WTC11 (cell line): ENCODE measurements around the gene STX2. TPM values are rescaled to one million over a fixed set of nuclear protein-coding genes. Genes with fewer than 3 reads are reported as not detected.

ENCODE experiments used
- ATAC-seq: fragments of 200-7000 bp; cut with Tn5 transposase; 2 replicates; pipeline ENCODE4 v1.10.0; 2021; ENCODE audit warnings: mild to moderate bottlenecking, moderate library complexity
- CTCF ChIA-PET: fragments of 300-600 bp; sonication (Branson Sonifier 250); formaldehyde crosslinking; loops from one replicate; lab custom pipeline; 2021; ENCODE audit warnings: antibody characterized with exemption; lab: Charles Lee
- POLR2A ChIA-PET: fragments of 350-600 bp; sonication (Branson Sonifier 250); formaldehyde crosslinking; loops from one replicate; lab custom pipeline; 2021; ENCODE audit warnings: antibody characterized with exemption; lab: Charles Lee
- DNase-seq: peaks from one replicate; pipeline ENCODE4 v3.0.0; 2021; ENCODE audit warnings: low spot score
- H3K27ac Mint-ChIP-seq: 2 replicates; pipeline ENCODE4 v1.8.0; 2021; ENCODE audit warnings: mixed read lengths
- H3K27me3 Mint-ChIP-seq: 2 replicates; pipeline ENCODE4 v1.8.0; 2021; ENCODE audit warnings: low read depth, mild to moderate bottlenecking, moderate library complexity, mixed read lengths
- H3K36me3 Mint-ChIP-seq: 2 replicates; pipeline ENCODE4 v1.8.0; 2021; ENCODE audit warnings: mixed read lengths
- H3K4me1 Mint-ChIP-seq: 2 replicates; pipeline ENCODE4 v1.8.0; 2022; ENCODE audit warnings: mixed read lengths
- H3K4me3 Mint-ChIP-seq: 2 replicates; pipeline ENCODE4 v1.8.0; 2021; ENCODE audit warnings: mild to moderate bottlenecking, moderate library complexity, mixed read lengths
- H3K9me3 Mint-ChIP-seq: 2 replicates; pipeline ENCODE4 v1.8.0; 2021; ENCODE audit warnings: mixed read lengths
- ARID4B ChIP-seq: sonication (generic); formaldehyde crosslinking; IDR thresholded peaks from 2 replicates; pipeline ENCODE4 v1.8.0; 2023; ENCODE audit warnings: missing genetic modification reagents, mild to moderate bottlenecking, borderline replicate concordance
- CREB1 ChIP-seq: sonication (generic); formaldehyde crosslinking; IDR thresholded peaks from 2 replicates; pipeline ENCODE4 v1.8.0; 2023; ENCODE audit warnings: mild to moderate bottlenecking, missing genetic modification reagents
- CREM ChIP-seq: sonication (generic); formaldehyde crosslinking; IDR thresholded peaks from 2 replicates; pipeline ENCODE4 v1.8.1; 2022; ENCODE audit warnings: mild to moderate bottlenecking, missing genetic modification reagents, moderate library complexity
- E2F4 ChIP-seq: sonication (generic); formaldehyde crosslinking; IDR thresholded peaks from 2 replicates; pipeline ENCODE4 v1.8.1; 2022; ENCODE audit warnings: low read depth, mild to moderate bottlenecking, moderate library complexity, missing genetic modification reagents, borderline replicate concordance
- EMX1 ChIP-seq: fragments of 250-450 bp; sonication (Bioruptor Pico); IDR thresholded peaks from 2 replicates; pipeline ENCODE4 v1.8.0; 2021; ENCODE audit warnings: mild to moderate bottlenecking
- ESRRA ChIP-seq: sonication (generic); formaldehyde crosslinking; IDR thresholded peaks from 2 replicates; pipeline ENCODE4 v1.8.1; 2022; ENCODE audit warnings: mild to moderate bottlenecking, missing genetic modification reagents, borderline replicate concordance
- FOXP1 ChIP-seq: sonication (generic); formaldehyde crosslinking; IDR thresholded peaks from 2 replicates; pipeline ENCODE4 v1.8.0; 2022; ENCODE audit warnings: missing genetic modification reagents, mild to moderate bottlenecking, moderate library complexity, borderline replicate concordance
- GRHL2 ChIP-seq: fragments of 250-450 bp; sonication (Bioruptor Pico); IDR thresholded peaks from 2 replicates; pipeline ENCODE4 v1.8.0; 2022; ENCODE audit warnings: mild to moderate bottlenecking, moderate library complexity; ENCODE audit not compliant: insufficient replicate concordance, severe bottlenecking
- JUN ChIP-seq: sonication (generic); formaldehyde crosslinking; IDR thresholded peaks from 2 replicates; pipeline ENCODE4 v1.8.0; 2023; ENCODE audit warnings: mild to moderate bottlenecking, missing genetic modification reagents
- PRDM15 ChIP-seq: sonication (generic); formaldehyde crosslinking; IDR thresholded peaks from 2 replicates; pipeline ENCODE4 v1.8.0; 2022; ENCODE audit warnings: missing genetic modification reagents
- PRRX2 ChIP-seq: fragments of 250-450 bp; sonication (Bioruptor Pico); IDR thresholded peaks from 2 replicates; pipeline ENCODE4 v1.8.0; 2021; ENCODE audit warnings: mild to moderate bottlenecking
- RORB ChIP-seq: fragments of 250-450 bp; sonication (Bioruptor Pico); IDR thresholded peaks from 2 replicates; pipeline ENCODE4 v1.9.0; 2021; ENCODE audit warnings: mild to moderate bottlenecking
- ZBTB21 ChIP-seq: sonication (generic); formaldehyde crosslinking; IDR thresholded peaks from 2 replicates; pipeline ENCODE4 v1.8.1; 2023; ENCODE audit warnings: mild to moderate bottlenecking, missing genetic modification reagents, borderline replicate concordance
- ZNF138 ChIP-seq: sonication (generic); formaldehyde crosslinking; conservative IDR thresholded peaks from 2 replicates; pipeline ENCODE4 v1.8.1; 2022; ENCODE audit warnings: mild to moderate bottlenecking, moderate library complexity, missing genetic modification reagents
- ZNF219 ChIP-seq: sonication (generic); formaldehyde crosslinking; IDR thresholded peaks from 2 replicates; pipeline ENCODE4 v1.8.0; 2023; ENCODE audit warnings: missing genetic modification reagents, mild to moderate bottlenecking, borderline replicate concordance
- ZNF232 ChIP-seq: sonication (generic); formaldehyde crosslinking; IDR thresholded peaks from 2 replicates; pipeline ENCODE4 v1.8.0; 2022; ENCODE audit warnings: mild to moderate bottlenecking, missing genetic modification reagents
- ZNF671 ChIP-seq: fragments of 250-450 bp; sonication (Bioruptor Pico); IDR thresholded peaks from 2 replicates; pipeline ENCODE4 v1.8.0; 2021; ENCODE audit warnings: mild to moderate bottlenecking
- total RNA-seq: library from RNA; stranded (reverse); gene quantifications from 3 replicates; pipeline ENCODE4 v1.2.3, GENCODE V29; 2021
- TF ChIP-seq, protein P1 (sequence below): sonication (generic); formaldehyde crosslinking; conservative IDR thresholded peaks from 2 replicates; pipeline ENCODE4 v1.8.1; 2022; ENCODE audit warnings: mild to moderate bottlenecking, missing genetic modification reagents
- TF ChIP-seq, protein P2 (sequence below): fragments of 250-450 bp; sonication (Bioruptor Pico); IDR thresholded peaks from 2 replicates; pipeline ENCODE4 v1.9.0; 2021; ENCODE audit warnings: mild to moderate bottlenecking
- TF ChIP-seq, protein P3 (sequence below): sonication (generic); formaldehyde crosslinking; IDR thresholded peaks from 2 replicates; pipeline ENCODE4 v1.8.1; 2023; ENCODE audit warnings: mild to moderate bottlenecking, missing genetic modification reagents, moderate library complexity
- TF ChIP-seq, protein P4 (sequence below): sonication (generic); formaldehyde crosslinking; IDR thresholded peaks from 2 replicates; pipeline ENCODE4 v1.8.1; 2022; ENCODE audit warnings: low read depth, missing genetic modification reagents, borderline replicate concordance
- TF ChIP-seq, protein P5 (sequence below): sonication (generic); formaldehyde crosslinking; IDR thresholded peaks from 2 replicates; pipeline ENCODE4 v1.8.0; 2022; ENCODE audit warnings: mild to moderate bottlenecking, missing genetic modification reagents

STX2 gene
- total RNA-seq, 1 experiment from 2014 or later: 22.7 TPM

- peaks cover 21% of the 10 kb centered on the region for H3K36me3 Mint-ChIP-seq
- H3K27me3 Mint-ChIP-seq: no peaks in the 10 kb centered on the region
- TF ChIP-seq ESRRA (CRISPR knock-in tag): no peak
- TF ChIP-seq E2F4 (CRISPR knock-in tag): no peak
- TF ChIP-seq PRRX2 (CRISPR knock-in tag): no peak
- no peak for TF ChIP-seq EMX1 (CRISPR knock-in tag)
- TF ChIP-seq PRDM15 (CRISPR knock-in tag): no peak
- no peak for TF ChIP-seq ZBTB21
- TF ChIP-seq, protein P1, sequence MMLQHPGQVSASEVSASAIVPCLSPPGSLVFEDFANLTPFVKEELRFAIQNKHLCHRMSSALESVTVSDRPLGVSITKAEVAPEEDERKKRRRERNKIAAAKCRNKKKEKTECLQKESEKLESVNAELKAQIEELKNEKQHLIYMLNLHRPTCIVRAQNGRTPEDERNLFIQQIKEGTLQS (CRISPR knock-in tag): no peak
- TF ChIP-seq, protein P2, sequence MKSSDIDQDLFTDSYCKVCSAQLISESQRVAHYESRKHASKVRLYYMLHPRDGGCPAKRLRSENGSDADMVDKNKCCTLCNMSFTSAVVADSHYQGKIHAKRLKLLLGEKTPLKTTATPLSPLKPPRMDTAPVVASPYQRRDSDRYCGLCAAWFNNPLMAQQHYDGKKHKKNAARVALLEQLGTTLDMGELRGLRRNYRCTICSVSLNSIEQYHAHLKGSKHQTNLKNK (CRISPR knock-in tag): no peak
- no peak for TF ChIP-seq RORB (CRISPR knock-in tag)
- no peak for TF ChIP-seq GRHL2 (CRISPR knock-in tag)
- TF ChIP-seq JUN (CRISPR knock-in tag): no peak
- TF ChIP-seq CREB1 (CRISPR knock-in tag): no peak
- TF ChIP-seq ZNF232 (CRISPR knock-in tag): no peak
- TF ChIP-seq, protein P3, sequence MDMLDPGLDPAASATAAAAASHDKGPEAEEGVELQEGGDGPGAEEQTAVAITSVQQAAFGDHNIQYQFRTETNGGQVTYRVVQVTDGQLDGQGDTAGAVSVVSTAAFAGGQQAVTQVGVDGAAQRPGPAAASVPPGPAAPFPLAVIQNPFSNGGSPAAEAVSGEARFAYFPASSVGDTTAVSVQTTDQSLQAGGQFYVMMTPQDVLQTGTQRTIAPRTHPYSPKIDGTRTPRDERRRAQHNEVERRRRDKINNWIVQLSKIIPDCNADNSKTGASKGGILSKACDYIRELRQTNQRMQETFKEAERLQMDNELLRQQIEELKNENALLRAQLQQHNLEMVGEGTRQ: no peak
- no peak overlapping the region for H3K4me3 Mint-ChIP-seq
- ATAC-seq (no peak), DNase-seq (no peak)
- peaks cover 18% of the 10 kb centered on the region for H3K4me1 Mint-ChIP-seq
- peaks cover 16% of the 10 kb centered on the region for H3K9me3 Mint-ChIP-seq
- ChIA-PET POLR2A (interaction anchor here (0.6 kb wide), 1 partner anchor 1426 kb away, joined by 4 read pairs; no protein-coding TSS in a partner anchor), CTCF (interaction anchor here (0.9 kb wide), 1 partner anchor 33 kb away, joined by 3 read pairs; no protein-coding TSS in a partner anchor)
- H3K27ac Mint-ChIP-seq: no peak overlapping the region
Observed at GRCh38 chr12:130859161-130859560, 20.1 kb upstream of the STX2 start.

DNA sequence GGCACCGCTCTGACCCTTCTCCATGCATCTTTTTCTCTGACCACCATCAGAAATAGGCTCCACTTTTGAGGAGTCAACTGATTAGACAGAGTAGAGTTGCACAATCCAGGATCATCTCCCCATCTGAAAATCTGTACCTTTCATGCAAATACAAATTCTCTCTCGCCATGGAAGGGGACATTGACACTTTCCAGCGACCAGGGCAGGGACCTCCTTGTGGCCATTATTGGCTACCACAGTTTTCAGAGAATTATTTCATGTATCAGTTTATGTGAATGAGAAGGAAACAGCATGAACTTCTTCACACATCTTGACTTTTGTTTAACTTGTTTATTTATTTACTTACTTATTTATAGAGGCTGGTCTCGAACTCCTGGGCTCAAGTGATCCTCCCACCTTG, 19.0 kb upstream of the STX2 start:
- DNase-seq (no peak), ATAC-seq (no peak)
- no peaks in the 10 kb centered on the region for H3K27me3 Mint-ChIP-seq
- peaks cover 27% of the 10 kb centered on the region for H3K4me1 Mint-ChIP-seq
- ChIA-PET CTCF (interaction anchor here (0.6 to 1.0 kb wide), 6 partner anchors 20 to 381 kb away, joined by 3 to 4 read pairs (median 3); no protein-coding TSS in a partner anchor), POLR2A (no interaction called here)
- peaks cover 21% of the 10 kb centered on the region for H3K36me3 Mint-ChIP-seq
- no peak overlapping the region for H3K27ac Mint-ChIP-seq
- H3K9me3 Mint-ChIP-seq: peaks cover 16% of the 10 kb centered on the region
- no peak overlapping the region for H3K4me3 Mint-ChIP-seq
- TF ChIP-seq, protein P4, sequence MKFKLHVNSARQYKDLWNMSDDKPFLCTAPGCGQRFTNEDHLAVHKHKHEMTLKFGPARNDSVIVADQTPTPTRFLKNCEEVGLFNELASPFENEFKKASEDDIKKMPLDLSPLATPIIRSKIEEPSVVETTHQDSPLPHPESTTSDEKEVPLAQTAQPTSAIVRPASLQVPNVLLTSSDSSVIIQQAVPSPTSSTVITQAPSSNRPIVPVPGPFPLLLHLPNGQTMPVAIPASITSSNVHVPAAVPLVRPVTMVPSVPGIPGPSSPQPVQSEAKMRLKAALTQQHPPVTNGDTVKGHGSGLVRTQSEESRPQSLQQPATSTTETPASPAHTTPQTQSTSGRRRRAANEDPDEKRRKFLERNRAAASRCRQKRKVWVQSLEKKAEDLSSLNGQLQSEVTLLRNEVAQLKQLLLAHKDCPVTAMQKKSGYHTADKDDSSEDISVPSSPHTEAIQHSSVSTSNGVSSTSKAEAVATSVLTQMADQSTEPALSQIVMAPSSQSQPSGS: no peak
- TF ChIP-seq E2F4 (CRISPR knock-in tag): no peak
- TF ChIP-seq, protein P5, sequence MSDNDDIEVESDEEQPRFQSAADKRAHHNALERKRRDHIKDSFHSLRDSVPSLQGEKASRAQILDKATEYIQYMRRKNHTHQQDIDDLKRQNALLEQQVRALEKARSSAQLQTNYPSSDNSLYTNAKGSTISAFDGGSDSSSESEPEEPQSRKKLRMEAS: no peak
- no peak for TF ChIP-seq FOXP1 (CRISPR knock-in tag)
- no peak for TF ChIP-seq CREM
- no peak for TF ChIP-seq ZNF219 (CRISPR knock-in tag)
- no peak for TF ChIP-seq ZNF138
- no peak for TF ChIP-seq ZNF671
- TF ChIP-seq ARID4B (CRISPR knock-in tag): no peak
